Esophagus (tissue), 2 donors: ENCODE results near the gene HDAC4. TPM values are rescaled to one million over a fixed set of nuclear protein-coding genes. Genes with fewer than 3 reads are reported as not detected.

ENCODE experiments used
- H3K27ac ChIP-seq, 2 donors: one replicate each; pipeline ENCODE4 v1.5.1; 2013; ENCODE audit warnings: low read depth in 2 of 2, mild to moderate bottlenecking in 2 of 2, inconsistent platforms in 1 of 2, low read length in 1 of 2, moderate library complexity in 1 of 2
- H3K27me3 ChIP-seq, 2 donors: one replicate each; pipeline ENCODE4 v1.6.1; 2013; ENCODE audit warnings: low read length in 2 of 2, control low read depth in 1 of 2, mild to moderate bottlenecking in 1 of 2; ENCODE audit not compliant: insufficient read depth in 2 of 2, control insufficient read depth in 1 of 2
- H3K36me3 ChIP-seq, 2 donors: one replicate each; pipeline ENCODE4 v1.6.1; 2013; ENCODE audit warnings: low read length in 1 of 2; ENCODE audit not compliant: control insufficient read depth in 2 of 2, insufficient read depth in 2 of 2
- H3K4me1 ChIP-seq, 2 donors: one replicate each; pipeline ENCODE4 v1.6.1; 2013; ENCODE audit warnings: low read length in 1 of 2; ENCODE audit not compliant: control insufficient read depth in 2 of 2, insufficient read depth in 2 of 2
- H3K4me3 ChIP-seq, 2 donors: one replicate each; pipeline ENCODE4 v1.5.1; 2013; ENCODE audit warnings: low read length in 2 of 2, mild to moderate bottlenecking in 2 of 2, low read depth in 1 of 2, moderate library complexity in 1 of 2
- H3K9me3 ChIP-seq, 2 donors: one replicate each; pipeline ENCODE4 v1.6.1; 2013; ENCODE audit warnings: mild to moderate bottlenecking in 2 of 2, low read depth in 1 of 2, low read length in 1 of 2, moderate library complexity in 1 of 2; ENCODE audit not compliant: control insufficient read depth in 2 of 2, insufficient read depth in 1 of 2
- WGBS, 2 donors: extraction: QIAGEN DNeasy Blood & Tissue Kit; methylation state at CpG; one replicate each; pipeline ENCODE4 v1.1.7; 2013; 5-methylcytosine and 5-hydroxymethylcytosine counted together
- polyA plus RNA-seq, 2 donors: library from polyadenylated mRNA; stranded (reverse); fragments of 200-250 nt; gene quantifications; one replicate each; pipeline ENCODE4 v1.2.3, GENCODE V29; 2013
- donor health status: healthy with polysubstance abuse.
- donor health status: Bipolar disorder and iron deficiency.

HDAC4 gene
- polyA plus RNA-seq, 2 donors, result 5.9 to 10.2 TPM

- Histone ChIP-seq H3K27ac (peak overlapping the region; percentile 29 to 79), H3K9me3 (no peaks in the 10 kb centered on the region), H3K4me3 (no peak overlapping the region), H3K4me1 (peaks cover 8 to 15% of the 10 kb centered on the region in 2 donors), H3K27me3 (no peaks in the 10 kb centered on the region), H3K36me3 (no peaks in the 10 kb centered on the region)
- WGBS, 2 donors, result 66 to 79% methylated on average over 28 of the region's 28 CpGs
These were observed 63.5 kb downstream of the HDAC4 start for GRCh38 chr2:239337122-239337876.

GRCh38 chr2:239331560-239331959, 69.3 kb downstream of the HDAC4 start:
- Histone ChIP-seq H3K36me3 (no peaks in the 10 kb centered on the region), H3K27ac (peak overlapping the region in 1 of 2 donors; percentile 50), H3K4me1 (peaks cover 6 to 26% of the 10 kb centered on the region in 2 donors), H3K9me3 (no peaks in the 10 kb centered on the region), H3K4me3 (no peak overlapping the region), H3K27me3 (no peaks in the 10 kb centered on the region)
- 78 to 82% methylated on average over 24 of the region's 24 CpGs for WGBS, 2 donors

GRCh38 chr2:239330836-239331235, 70.0 kb downstream of the HDAC4 start:
- Histone ChIP-seq H3K9me3 (no peaks in the 10 kb centered on the region), H3K27me3 (no peaks in the 10 kb centered on the region), H3K27ac (peak overlapping the region in 1 of 2 donors; percentile 58), H3K4me1 (peaks cover 6 to 26% of the 10 kb centered on the region in 2 donors), H3K4me3 (no peak overlapping the region), H3K36me3 (no peaks in the 10 kb centered on the region)
- WGBS, 2 donors, result 88 to 93% methylated on average over 14 of the region's 14 CpGs

- Histone ChIP-seq H3K27ac (peak overlapping the region; percentile 85 to 86), H3K27me3 (no peaks in the 10 kb centered on the region), H3K36me3 (no peaks in the 10 kb centered on the region), H3K4me3 (no peak overlapping the region), H3K4me1 (peaks cover 6 to 26% of the 10 kb centered on the region in 2 donors), H3K9me3 (no peaks in the 10 kb centered on the region)
- 77 to 85% methylated on average over 12 to 15 of the region's 15 CpGs for WGBS, 2 donors
These were observed 70.7 kb downstream of the HDAC4 start for GRCh38 chr2:239329972-239330572.

- H3K4me3 ChIP-seq, result no peak overlapping the region
- peaks cover 8 to 28% of the 10 kb centered on the region in 2 donors for H3K4me1 ChIP-seq
- no peaks in the 10 kb centered on the region for H3K27me3 ChIP-seq
- H3K9me3 ChIP-seq, result no peaks in the 10 kb centered on the region
- 62 to 64% methylated on average over 11 to 12 of the region's 12 CpGs for WGBS, 2 donors
- peak overlapping the region; percentile 86 to 91 for H3K27ac ChIP-seq
- no peaks in the 10 kb centered on the region for H3K36me3 ChIP-seq
These were observed 71.4 kb downstream of the HDAC4 start for GRCh38 chr2:239329284-239329971.

GRCh38 chr2:239328351-239329191, 72.2 kb downstream of the HDAC4 start:
- Histone ChIP-seq H3K36me3 (no peaks in the 10 kb centered on the region), H3K27me3 (no peaks in the 10 kb centered on the region), H3K4me3 (no peak overlapping the region), H3K27ac (peak overlapping the region; percentile 86 to 91), H3K4me1 (peaks cover 8 to 29% of the 10 kb centered on the region in 2 donors), H3K9me3 (no peaks in the 10 kb centered on the region)
- 45 to 54% methylated on average over 19 of the region's 19 CpGs for WGBS, 2 donors

- 61 to 64% methylated on average over 13 of the region's 13 CpGs for WGBS, 2 donors
- Histone ChIP-seq H3K36me3 (no peaks in the 10 kb centered on the region), H3K27ac (peak overlapping the region; percentile 86 to 91), H3K4me1 (peaks cover 9 to 30% of the 10 kb centered on the region in 2 donors), H3K9me3 (no peaks in the 10 kb centered on the region), H3K4me3 (no peak overlapping the region), H3K27me3 (no peaks in the 10 kb centered on the region)
These were observed 73.1 kb downstream of the HDAC4 start for GRCh38 chr2:239327536-239328350.

- Histone ChIP-seq H3K27ac (peak overlapping the region; percentile 86 to 91), H3K9me3 (no peaks in the 10 kb centered on the region), H3K36me3 (no peaks in the 10 kb centered on the region), H3K4me1 (peaks cover 10 to 34% of the 10 kb centered on the region in 2 donors), H3K27me3 (no peaks in the 10 kb centered on the region), H3K4me3 (no peak overlapping the region)
- 43 to 46% methylated on average over 16 of the region's 16 CpGs for WGBS, 2 donors
These were observed 73.8 kb downstream of the HDAC4 start for GRCh38 chr2:239326831-239327535.
